NCI-H69 (cell line): ENCODE data around the gene KHSRP.

Source experiments
- DNase-seq: peaks from one replicate; lab custom pipeline; 2025; lab: John Stamatoyannopoulos, UW

The KHSRP gene

DNA sequence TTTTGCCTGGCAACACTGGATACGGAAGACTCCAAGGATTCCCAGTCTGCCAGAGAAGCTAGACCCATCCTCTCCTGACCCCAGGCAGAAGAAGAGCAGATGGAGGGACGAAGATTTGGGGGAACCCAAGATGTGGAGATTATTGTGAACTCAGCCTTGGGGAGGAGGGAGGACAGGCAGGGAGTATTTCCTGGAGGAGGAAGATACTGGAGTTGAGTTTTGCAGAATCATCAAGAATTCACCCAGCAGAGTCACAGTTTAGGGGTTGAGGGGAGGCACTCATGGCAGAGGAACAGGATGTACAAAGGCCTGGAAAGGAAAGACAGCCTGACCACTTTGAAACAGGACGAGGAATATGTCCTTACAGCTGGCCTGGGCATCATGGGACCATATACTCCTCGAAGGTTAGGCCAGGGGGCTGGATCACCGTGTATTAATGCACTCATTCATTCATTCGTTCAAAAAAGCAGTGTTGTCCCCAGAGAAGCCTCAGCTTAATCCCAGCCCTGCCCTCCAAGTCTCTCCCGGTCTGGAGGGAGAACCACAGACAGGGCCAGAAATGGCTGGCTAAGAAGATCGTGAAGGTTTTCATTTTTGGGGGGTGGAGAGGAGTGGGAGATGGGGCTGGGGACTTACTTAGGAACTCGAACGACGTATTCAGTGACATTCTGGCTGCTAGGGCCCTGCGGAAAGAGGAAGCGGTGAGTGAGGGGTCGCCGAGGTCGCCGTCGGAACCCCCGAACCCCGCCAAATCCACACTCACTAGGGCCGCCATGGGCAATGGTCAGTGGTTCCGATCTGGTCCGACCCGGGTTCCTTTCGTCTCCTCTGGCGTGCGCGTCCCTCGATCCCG lies 32.2 kb downstream of the KHSRP start:
- DNase-seq, result no peak

DNA sequence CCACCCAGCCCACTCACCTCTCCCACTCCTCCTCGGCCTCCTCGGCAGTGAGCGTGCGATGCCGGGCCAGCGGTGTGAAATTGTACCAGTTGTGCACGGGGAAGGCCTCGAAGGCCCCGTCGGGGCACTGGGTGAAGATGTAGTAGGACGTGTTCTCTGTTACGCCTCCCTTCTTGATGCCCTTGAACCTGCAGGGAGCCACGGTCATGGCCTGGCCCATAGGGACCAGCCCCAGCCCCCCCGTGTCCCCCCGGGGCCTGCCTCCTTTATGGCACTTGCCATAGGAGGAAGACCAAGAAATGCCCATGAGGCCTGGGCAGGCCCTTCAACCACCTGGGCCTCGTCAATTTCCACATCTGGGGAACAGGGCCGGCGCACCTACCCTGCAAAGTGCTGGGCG lies 37.2 kb downstream of the KHSRP start:
- no peak for DNase-seq

DNA sequence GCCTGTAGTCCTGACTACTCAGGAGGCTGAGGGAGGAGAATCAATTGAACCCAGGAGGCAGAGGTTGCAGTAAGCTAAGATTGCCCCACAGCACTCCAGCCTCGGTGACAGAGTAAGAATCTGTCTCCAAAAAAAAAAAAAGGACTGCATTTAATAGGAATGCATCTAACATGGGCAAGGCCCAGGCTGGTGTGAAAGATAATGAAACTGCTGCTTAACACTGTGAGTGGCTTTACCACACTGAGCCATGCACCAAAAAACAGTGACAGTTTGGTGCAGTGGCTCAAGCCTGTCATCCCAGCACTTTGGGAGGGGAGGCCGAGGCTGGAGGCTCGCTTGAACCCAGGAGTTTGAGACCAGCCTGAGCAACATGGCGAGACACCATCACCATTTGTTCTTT lies 40.2 kb downstream of the KHSRP start:
- no peak for DNase-seq

DNA sequence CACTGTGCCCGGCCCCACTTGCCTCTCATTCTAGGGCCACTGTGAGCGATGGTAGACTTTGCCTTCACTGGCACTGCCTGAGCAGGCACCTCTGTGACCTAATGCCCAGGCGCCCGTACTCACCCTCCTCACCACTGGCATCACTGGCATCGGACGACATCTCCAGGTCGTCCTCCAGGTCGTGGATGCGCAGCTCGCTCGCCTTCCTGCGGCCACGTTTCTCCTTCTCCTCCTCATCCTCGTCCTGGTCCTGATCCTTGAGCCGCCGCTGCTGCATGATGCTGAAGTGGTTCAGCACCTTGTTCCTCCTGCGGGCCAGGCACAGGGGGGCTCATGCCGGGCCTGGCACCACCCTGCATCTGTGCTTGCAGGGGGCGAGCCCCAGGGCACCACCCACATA lies 41.4 kb downstream of the KHSRP start:
- DNase-seq, result no peak

DNA sequence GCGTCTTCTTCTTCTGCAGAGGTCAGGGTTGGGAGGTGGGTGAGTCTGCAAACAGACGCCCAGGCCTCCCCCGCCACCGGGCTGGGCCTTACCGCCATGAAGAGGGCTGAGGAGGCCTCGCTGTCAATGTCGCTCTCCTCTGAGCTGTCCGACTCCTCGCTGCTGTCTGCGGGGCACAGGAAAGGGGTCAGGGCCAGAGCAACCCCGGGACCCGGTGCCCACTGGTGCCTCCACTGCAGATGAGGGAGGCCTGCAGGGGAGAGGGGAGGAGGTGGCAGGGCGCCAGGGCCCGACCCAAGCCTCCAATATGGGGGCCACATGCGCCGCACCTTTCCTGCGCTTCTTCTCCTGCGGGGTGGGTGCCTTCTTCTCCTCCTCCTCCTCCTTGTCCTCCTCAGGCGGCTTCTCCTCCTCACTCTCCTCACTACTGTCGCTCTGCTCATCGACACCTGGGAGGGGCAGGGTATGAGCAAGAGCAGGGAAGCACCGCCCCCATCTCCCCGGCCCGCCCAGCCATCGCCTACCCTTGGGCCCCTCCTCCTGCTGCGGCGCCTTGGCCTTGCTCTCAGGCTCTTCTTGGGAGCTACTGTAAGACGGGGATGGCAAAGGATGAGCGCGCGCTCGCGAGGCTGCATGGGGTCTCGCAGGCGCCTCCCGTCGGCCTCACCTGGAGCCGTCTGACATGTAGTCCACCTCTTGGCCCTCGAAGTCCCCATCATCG lies 43.4 kb downstream of the KHSRP start:
- no peak for DNase-seq

DNA sequence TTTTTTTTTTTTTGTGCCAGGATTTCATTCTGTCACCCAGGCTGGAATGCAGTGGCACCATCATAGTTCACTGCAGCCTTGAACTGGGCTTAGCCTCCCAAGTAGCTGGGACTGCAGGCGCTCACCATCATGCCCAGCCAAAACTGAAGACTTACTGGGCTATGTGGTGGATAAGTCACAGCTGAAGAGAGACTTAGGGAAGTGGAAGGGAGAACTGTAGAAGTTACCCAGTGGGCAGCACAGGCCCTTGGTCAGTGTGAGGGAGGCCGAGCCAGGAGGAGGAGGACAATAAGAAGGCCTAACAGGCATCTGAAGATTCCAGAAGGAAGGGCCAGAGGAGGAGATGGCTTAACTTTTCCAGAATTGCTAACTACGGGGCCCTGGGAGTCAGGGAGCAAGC lies 44.9 kb downstream of the KHSRP start:
- DNase-seq, result no peak

DNA sequence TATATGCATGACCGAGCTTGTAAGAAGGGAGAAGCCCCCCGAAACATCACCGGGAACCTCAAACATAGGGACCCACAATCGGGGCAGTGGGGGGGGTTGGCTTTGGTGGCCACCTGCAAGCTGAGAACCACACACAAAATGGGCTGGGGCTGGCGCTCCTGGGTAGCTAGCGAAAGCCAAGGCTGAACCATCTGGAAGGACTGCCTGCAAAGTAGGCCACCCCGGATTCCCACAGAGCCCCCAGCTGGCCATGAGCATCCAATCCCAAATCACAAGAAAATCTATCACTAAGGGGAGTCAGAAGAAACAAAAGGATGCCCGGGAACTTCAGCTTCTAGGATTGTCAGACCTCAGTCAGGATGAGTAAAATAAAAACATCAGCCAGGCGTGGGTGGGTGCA lies 46.1 kb downstream of the KHSRP start:
- DNase-seq, result no peak

DNA sequence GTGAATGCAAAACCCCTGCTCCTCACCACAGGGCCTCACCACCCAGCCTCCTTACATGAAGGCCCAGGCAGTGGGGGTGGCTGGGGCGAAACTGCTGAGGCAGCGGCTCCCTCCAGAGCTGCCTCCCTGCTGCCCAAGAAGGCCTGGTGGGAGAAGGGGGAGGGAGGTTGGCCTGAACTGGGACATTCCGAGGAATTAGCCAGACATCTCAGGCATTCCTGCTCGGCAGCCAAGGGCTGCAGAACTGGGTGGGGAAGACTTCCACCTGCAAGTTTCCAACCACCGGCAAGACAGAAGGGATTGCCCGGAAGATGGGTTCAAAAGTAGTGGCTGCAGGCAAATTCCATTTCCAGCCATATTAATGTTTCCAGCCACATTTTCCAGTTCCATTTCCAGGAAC lies 46.6 kb downstream of the KHSRP start:
- no peak for DNase-seq

DNA sequence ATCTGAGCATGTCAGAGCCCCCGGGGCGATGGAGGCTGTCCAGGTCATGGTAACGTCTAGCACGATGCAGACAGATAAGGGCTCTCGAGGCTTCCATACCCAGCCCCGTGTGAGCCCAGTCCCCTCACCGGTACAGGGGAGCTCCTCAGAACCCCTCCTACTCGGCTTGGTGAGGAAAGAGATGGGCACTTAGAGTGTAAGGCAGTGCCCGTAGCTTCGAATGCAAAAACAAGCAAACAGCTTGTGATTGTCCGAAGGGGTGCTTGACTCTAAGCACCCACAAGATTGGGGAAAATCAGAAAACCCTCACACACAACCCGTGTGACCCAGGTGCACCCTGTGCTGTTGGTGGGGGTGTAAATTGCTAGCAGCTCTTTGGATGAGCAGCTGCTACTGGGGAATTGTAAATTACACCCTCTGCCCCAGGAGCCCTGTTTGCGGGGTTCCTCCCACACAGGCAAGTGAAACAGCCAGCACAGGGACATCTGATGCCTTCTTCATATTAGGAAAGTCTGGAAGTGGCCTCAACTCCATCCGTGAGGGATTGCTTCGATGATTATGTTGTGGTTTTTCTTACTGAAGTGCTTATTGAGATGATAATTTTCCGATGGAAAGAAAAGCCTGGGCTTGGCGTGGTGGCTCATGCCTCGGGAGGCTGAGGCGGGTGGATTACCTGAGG lies 48.0 kb downstream of the KHSRP start:
- no peak for DNase-seq

DNA sequence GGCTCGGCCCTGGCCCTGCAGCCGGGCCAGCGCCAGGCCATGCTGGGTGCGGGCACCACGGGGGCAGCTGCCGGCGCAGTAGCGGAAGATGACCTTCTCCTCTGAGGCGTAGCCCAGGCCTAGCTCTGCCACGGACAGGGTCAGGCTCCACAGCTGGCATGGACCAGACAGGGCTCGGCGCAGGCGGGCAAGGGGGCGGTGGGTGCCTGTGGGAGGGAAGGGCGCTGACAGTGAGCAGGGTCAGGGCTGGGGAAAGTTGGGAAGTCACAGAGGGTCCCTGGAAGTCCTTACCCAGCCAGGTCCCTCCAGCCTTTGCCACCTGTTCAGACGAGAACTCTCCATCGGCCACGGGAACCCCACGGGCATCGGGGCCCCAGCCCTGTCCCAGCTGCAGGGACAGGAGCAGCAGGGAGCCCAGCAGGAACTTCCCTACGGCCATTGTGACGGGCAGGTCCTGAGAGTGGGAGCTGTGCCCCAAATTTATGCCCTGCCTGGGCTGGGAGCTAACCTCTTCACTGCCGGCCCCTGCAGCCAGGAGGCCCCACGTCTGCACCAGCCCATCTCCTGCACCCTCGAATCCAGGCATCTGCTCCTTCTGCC lies 49.1 kb downstream of the KHSRP start, which contains the start of gene PSPN:
Gene PSPN, minus strand, starts transcription at position 523 of the 600 bp plus-strand sequence. Its CDS starts 84 bp downstream, at position 439.
- no peak for DNase-seq

DNA sequence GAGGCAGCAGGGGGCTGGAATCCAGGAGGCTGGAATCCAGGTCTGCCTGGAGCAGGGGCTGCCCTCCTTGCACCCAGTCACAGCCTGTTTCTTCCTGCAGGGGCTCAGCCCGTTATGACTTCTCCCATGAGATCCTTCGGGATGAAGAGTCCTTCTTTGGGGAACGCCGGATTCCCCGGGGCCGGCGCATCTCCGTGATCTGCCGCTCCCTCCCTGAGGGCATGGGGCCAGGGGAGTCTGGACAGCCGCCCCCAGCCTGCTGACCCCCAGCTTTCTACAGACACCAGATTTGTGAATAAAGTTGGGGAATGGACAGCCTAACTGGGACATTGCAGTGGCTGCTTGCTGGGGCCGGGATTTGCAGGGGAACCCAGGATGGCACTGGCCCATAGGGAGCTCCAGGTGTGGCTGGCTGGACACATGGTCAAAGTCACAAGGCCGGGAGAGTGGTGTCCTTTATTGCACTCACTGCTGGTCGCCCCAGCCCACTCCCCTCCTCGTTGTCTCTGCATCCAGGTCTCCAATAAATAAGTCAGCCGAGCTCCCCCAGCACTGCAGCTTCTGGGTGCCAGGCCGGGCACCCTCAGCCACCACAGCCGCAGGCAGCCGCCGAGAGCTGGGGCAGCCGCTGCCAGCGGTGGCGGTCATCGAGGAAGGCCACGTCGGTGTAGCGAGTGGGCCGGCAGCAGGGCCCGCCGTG lies 49.8 kb downstream of the KHSRP start:
- no peak for DNase-seq

DNA sequence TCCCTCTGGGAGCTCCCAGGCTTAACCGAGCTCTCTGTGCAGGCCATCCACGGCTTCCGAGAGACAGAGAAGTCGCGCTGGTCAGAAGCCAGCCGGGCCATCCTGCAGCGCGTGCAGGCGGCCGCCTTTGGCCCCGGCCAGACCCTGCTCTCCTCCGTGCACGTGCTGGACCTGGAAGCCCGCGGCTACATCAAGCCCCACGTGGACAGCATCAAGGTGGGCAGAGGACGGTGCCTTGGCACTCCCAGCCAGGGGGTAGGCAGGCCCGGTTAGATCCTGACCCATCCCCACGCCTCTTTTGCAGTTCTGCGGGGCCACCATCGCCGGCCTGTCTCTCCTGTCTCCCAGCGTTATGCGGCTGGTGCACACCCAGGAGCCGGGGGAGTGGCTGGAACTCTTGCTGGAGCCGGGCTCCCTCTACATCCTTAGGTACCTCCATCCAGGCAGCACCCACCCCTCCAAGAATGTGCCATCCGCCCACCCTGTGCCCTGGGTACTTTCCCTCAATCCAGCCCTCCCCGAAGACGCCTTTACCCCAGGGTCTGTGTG lies 50.4 kb downstream of the KHSRP start:
- no peak for DNase-seq

DNA sequence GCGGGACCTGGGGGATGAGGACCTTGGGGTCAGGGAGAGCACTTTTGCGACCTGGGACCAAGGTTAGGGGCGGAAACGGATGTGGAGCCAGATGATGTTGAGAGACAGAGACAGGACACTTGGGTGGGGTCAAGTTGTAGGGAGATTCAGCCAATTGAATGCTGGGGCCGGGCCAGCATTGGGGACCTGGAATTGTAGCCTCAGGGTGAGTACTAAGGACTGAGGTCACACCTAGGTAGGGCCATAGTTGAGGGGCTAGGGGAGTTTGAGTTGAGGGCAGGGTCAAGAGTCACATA lies 50.9 kb downstream of the KHSRP start:
- peak; percentile 55 for DNase-seq

DNA sequence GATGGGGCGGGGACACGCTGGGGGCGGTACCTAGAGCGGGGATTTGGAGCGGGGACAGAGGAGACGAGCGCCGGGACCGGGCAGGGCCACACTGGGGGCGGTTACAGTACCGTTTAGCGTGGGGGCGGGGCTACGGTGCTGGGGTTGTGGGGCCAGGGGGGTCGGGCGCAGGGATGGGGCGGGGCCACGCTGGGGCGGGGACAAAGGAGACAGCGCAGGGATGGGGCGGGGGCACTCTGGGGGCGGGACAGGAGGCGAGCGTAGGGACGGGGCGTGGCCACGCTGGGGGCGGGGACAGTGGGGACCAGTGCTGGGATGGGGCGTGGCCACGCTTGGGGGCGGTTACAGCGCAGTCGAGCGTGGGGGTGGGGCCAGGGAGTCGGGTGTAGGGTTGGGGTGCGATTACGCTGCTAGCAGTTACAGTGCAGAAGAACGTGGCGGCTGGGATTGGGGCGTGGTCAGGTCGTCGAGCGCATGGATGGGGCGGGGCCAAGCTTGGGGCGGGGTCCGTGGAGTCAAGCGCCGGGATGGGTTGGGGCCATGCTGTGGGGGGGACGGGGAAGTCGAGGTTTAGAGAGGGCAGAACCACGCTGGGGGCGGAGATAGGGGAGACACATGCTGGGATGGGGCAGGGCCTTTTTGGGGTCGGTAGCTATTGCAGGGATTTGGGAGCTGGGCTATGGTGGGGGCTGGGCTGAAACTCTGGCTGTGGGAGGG lies 51.4 kb downstream of the KHSRP start:
- DNase-seq, result peak; percentile 99

DNA sequence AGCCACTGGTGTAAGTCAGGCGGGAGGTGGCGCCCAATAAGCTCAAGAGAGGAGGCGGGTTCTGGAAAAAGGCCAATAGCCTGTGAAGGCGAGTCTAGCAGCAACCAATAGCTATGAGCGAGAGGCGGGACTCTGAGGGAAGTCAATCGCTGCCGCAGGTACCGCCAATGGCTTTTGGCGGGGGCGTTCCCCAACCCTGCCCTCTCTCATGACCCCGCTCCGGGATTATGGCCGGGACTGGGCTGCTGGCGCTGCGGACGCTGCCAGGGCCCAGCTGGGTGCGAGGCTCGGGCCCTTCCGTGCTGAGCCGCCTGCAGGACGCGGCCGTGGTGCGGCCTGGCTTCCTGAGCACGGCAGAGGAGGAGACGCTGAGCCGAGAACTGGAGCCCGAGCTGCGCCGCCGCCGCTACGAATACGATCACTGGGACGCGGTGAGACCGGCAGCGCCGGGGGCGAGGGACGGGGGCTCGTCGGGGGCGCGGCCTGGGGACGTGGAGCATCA lies 52.0 kb downstream of the KHSRP start, which contains the start of gene ALKBH7:
Gene ALKBH7, plus strand, starts transcription at position 201 of the 502 bp plus-strand sequence. Its CDS starts 27 bp downstream, at position 228.
- peak; percentile 100 for DNase-seq

DNA sequence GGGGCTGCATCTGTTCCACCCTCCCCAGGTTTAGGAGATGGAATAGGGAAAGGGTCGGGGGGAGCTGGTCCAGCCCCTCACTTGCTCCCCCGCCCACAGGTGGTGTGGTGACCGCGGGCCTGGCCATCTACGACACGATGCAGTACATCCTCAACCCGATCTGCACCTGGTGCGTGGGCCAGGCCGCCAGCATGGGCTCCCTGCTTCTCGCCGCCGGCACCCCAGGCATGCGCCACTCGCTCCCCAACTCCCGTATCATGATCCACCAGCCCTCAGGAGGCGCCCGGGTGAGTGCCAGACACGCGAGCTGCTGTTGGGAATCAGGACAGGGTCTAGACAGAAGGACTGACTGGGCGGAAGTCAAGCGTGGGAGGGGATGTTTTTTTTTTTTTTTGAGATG lies 60.3 kb downstream of the KHSRP start:
- no peak for DNase-seq
